Measurements from ENCODE around the gene TRIOBP. TPM values are rescaled to one million over a fixed set of nuclear protein-coding genes. Genes with fewer than 3 reads are reported as not detected.

The TRIOBP gene
- total and polyA plus RNA-seq, 2 of the 13 experiments (the other 11 are each of a cell fraction or from before 2014, with no cell fraction given), result 6.1 to 15.4 TPM

GRCh38 chr22:37808294-37808657, 111.4 kb downstream of the TRIOBP start:
- Histone ChIP-seq H3K4me2 (ENCODE audit: low read depth, low read length) (peak overlapping the region; percentile 82), H3K9me3 (ENCODE audit: low read length) (no peaks in the 10 kb centered on the region), H3K4me1 (ENCODE audit: insufficient read depth, low read length) (peaks cover 27% of the 10 kb centered on the region), H3K27me3 (ENCODE audit: control insufficient read depth in 1 of 2, insufficient read depth in 2 of 2, low read length in 2 of 2) (no peaks in the 10 kb centered on the region; a peak in 1 of 5 replicates), H3K9ac (ENCODE audit: insufficient read depth, low read depth, low read length) (peak overlapping the region; percentile 51), H4K20me1 (ENCODE audit: insufficient read depth, low read length) (peaks cover 42% of the 10 kb centered on the region; the same call in 1 of the 2 replicates), H2AFZ (ENCODE audit: low read length) (no peak overlapping the region), H3K27ac (ENCODE audit: extremely low read length, insufficient read depth, low read length) (peak overlapping the region; percentile 57), H3K4me3 (replicated peaks in 1 of 3; ENCODE audit: insufficient read depth in 1 of 3, low read depth in 2 of 3, low read length in 3 of 3) (peak overlapping the region; percentile 78 to 95 (median 93)), H3K79me2 (ENCODE audit: insufficient read depth, low read length) (peaks cover 25% of the 10 kb centered on the region), H3K36me3 (replicated peaks in 1 of 2; ENCODE audit: control insufficient read depth in 1 of 2, insufficient read depth in 2 of 2, low read length in 2 of 2) (peaks cover 0 to 2% of the 10 kb centered on the region in 2 experiments; a peak in 2 of 5 replicates)
- CTCF ChIA-PET (ENCODE audit: low intra/inter-chr PET ratio, low total read pairs), result no interaction called here
- intact Hi-C loops (cut with micrococcal nuclease; ENCODE audit: unreplicated experiment) (loop anchor here (10.0 kb wide), 1 partner anchor 153 kb away; the partner anchor contains the start of gene PDXP), in situ Hi-C loops (cut with HindIII; ENCODE audit: extremely low pct_ligation_motif_present, low pct_unique_long_range_greater_than_20kb) (no loop called here)
- ATAC-seq, result no peak
- no peak for FAIRE-seq
- DNase-seq (ENCODE audit: low spot score), result no peak
- POLR2A ChIA-PET, result interaction anchor here (0.6 to 8.6 kb wide), 28 partner anchors 9 to 776 kb away, joined by 3 to 127 read pairs (median 6); partner anchors contain the start of genes ANKRD54, BAIAP2L2, C22orf23 and GALR3
- WGBS (ENCODE audit: low lambda C conversion rate), result 11% methylated on average over 6 of the region's 8 CpGs
- no TSS peak for BruUV-seq (replicated peaks)
- TF ChIP-seq THAP7 (CRISPR knock-in tag; IDR thresholded peaks at IDR 0.05) (no peak), ATF7-NPFF (CRISPR knock-in tag; IDR thresholded peaks at IDR 0.05; ENCODE audit: low read depth) (no peak), SMC3 (IDR thresholded peaks at IDR 0.05; ENCODE audit: low read length) (no peak), SSRP1 (CRISPR knock-in tag; IDR thresholded peaks at IDR 0.05) (peak; percentile 80; the same call in 1 of the 2 replicates), ZNF30 (CRISPR knock-in tag; IDR thresholded peaks at IDR 0.05) (no peak), ZNF576 (CRISPR knock-in tag; IDR thresholded peaks at IDR 0.05) (0 out of 2 replicates have a peak, but pooled peaks have one; percentile 4), PLSCR1 (CRISPR knock-in tag; IDR thresholded peaks at IDR 0.05; ENCODE audit: borderline replicate concordance) (no peak), ZNF777 (CRISPR knock-in tag; IDR thresholded peaks at IDR 0.05) (no peak), ZNF773 (CRISPR knock-in tag; IDR thresholded peaks at IDR 0.05; ENCODE audit: borderline replicate concordance) (no peak), BHLHE40 (IDR thresholded peaks at IDR 0.05; ENCODE audit: low read length) (peak; percentile 35; the same call in 1 of the 2 replicates), NR2F1 (CRISPR knock-in tag; IDR thresholded peaks at IDR 0.05) (no peak), HNRNPUL1 (IDR thresholded peaks at IDR 0.05; ENCODE audit: low read depth, low read length) (no peak), ZNF530 (CRISPR knock-in tag; IDR thresholded peaks at IDR 0.05; ENCODE audit: low read depth) (no peak), SALL1 (CRISPR knock-in tag; IDR thresholded peaks at IDR 0.05) (no peak), AKAP8 (CRISPR knock-in tag; IDR thresholded peaks at IDR 0.05) (no peak), SRY (CRISPR knock-in tag; IDR thresholded peaks at IDR 0.05) (0 out of 2 replicates have a peak, but pooled peaks have one; percentile 10), ZNF629 (CRISPR knock-in tag; conservative IDR thresholded peaks at IDR 0.05) (no peak), KMT2A (CRISPR knock-in tag; IDR thresholded peaks at IDR 0.05) (no peak), ZNF749 (CRISPR knock-in tag; IDR thresholded peaks at IDR 0.05; ENCODE audit: borderline replicate concordance) (0 out of 2 replicates have a peak, but pooled peaks have one; percentile 10)
